H1 (cell line): Measurements from ENCODE around the gene ASPRV1.

ENCODE experiments used
- CEBPB ChIP-seq: IDR thresholded peaks from 2 replicates; pipeline ENCODE4 v1.6.1; 2012; ENCODE audit warnings: low read depth, low read length
- CHD1 ChIP-seq: IDR thresholded peaks from 2 replicates; pipeline ENCODE4 v1.6.1; 2012; ENCODE audit warnings: low read depth, low read length, improper control_type of control experiment
- CREB1 ChIP-seq: IDR thresholded peaks from 2 replicates; pipeline ENCODE4 v1.6.1; 2012; ENCODE audit warnings: inconsistent platforms
- EZH2 ChIP-seq: fragments of 200-600 bp; sonication (generic); IDR thresholded peaks from 2 replicates; pipeline ENCODE4 v1.7.1; 2012; ENCODE audit warnings: low read depth, mild to moderate bottlenecking, moderate library complexity, low read length, inconsistent platforms; ENCODE audit not compliant: severe bottlenecking
- GABPA ChIP-seq: IDR thresholded peaks from 2 replicates; pipeline ENCODE4 v1.6.1; 2011; ENCODE audit warnings: mild to moderate bottlenecking, low read length, moderate library complexity, borderline replicate concordance; ENCODE audit not compliant: insufficient read depth
- POLR2A ChIP-seq, 2 experiments: IDR thresholded peaks; 1 replicate in 1 of 2; 2 replicates in 1 of 2; pipeline ENCODE4 v1.6.1; 2011; ENCODE audit warnings: low read depth in 2 of 2, low read length in 2 of 2, mild to moderate bottlenecking in 2 of 2; ENCODE audit errors: control extremely low read depth in 1 of 2
- POLR2AphosphoS5 ChIP-seq: IDR thresholded peaks from 2 replicates; pipeline ENCODE4 v1.6.1; 2011; ENCODE audit warnings: low read depth, low read length
- SIN3A ChIP-seq, 2 experiments: IDR thresholded peaks in 1 of 2; conservative IDR thresholded peaks in 1 of 2; 2 replicates each; pipeline ENCODE4 v1.6.1; 2011 to 2012; ENCODE audit warnings: low read length in 2 of 2, improper control_type of control experiment in 1 of 2, low read depth in 1 of 2, mild to moderate bottlenecking in 1 of 2
- SP2 ChIP-seq: IDR thresholded peaks from 2 replicates; pipeline ENCODE4 v1.6.1; 2012; ENCODE audit warnings: mild to moderate bottlenecking, low read length, inconsistent platforms
- TAF1 ChIP-seq: IDR thresholded peaks from 2 replicates; pipeline ENCODE4 v1.6.1; 2011; ENCODE audit warnings: mild to moderate bottlenecking, low read depth, low read length
- TF ChIP-seq, protein P1 (sequence below), 3 experiments: IDR thresholded peaks; 1 replicate in 2 of 3; 2 replicates in 1 of 3; pipeline versions ENCODE4 v1.5.1 to v1.6.1; 2011; ENCODE audit warnings: low read length in 3 of 3, mild to moderate bottlenecking in 3 of 3, inconsistent platforms in 2 of 3, low read depth in 1 of 3, moderate library complexity in 1 of 3; ENCODE audit not compliant: insufficient read depth in 1 of 3; ENCODE audit errors: control extremely low read depth in 1 of 3

DNA sequence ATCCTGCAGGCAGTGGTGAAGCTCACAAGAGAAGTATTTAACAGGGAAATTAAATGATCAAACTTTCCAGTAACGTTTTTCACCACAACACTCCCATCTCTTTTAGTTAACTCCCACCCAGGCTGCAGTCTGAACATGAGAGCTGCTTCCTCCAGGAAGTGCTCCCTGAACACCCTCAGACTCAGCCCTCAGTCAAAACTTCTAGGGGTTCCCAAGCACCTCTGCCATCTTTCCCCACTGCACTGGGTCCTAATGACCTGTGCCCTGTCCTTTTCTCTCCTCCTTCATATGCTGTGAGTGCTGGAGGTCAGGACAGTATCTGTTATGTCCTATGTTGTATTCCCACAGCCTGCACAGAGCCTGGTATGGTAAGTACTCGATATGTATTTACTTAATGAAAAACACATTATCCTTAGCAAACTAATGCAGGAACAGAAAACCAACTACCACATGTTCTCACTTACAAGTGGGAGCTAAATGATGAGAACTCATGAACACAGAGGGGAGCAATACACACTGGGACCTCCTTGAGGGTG is 49.2 kb upstream of the ASPRV1 start:
- TF ChIP-seq SP2, result no peak
- no peak for TF ChIP-seq SIN3A (conservative IDR thresholded peaks at IDR 0.05 in 1 of 2, IDR thresholded peaks at IDR 0.05 in 1 of 2; ENCODE audit: low read depth in 1 of 2, low read length in 2 of 2)
- TF ChIP-seq, protein P1, sequence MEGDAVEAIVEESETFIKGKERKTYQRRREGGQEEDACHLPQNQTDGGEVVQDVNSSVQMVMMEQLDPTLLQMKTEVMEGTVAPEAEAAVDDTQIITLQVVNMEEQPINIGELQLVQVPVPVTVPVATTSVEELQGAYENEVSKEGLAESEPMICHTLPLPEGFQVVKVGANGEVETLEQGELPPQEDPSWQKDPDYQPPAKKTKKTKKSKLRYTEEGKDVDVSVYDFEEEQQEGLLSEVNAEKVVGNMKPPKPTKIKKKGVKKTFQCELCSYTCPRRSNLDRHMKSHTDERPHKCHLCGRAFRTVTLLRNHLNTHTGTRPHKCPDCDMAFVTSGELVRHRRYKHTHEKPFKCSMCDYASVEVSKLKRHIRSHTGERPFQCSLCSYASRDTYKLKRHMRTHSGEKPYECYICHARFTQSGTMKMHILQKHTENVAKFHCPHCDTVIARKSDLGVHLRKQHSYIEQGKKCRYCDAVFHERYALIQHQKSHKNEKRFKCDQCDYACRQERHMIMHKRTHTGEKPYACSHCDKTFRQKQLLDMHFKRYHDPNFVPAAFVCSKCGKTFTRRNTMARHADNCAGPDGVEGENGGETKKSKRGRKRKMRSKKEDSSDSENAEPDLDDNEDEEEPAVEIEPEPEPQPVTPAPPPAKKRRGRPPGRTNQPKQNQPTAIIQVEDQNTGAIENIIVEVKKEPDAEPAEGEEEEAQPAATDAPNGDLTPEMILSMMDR (IDR thresholded peaks at IDR 0.05; ENCODE audit: control extremely low read depth in 1 of 3, insufficient read depth in 1 of 3, low read depth in 1 of 3, low read length in 3 of 3), result no peak
- TF ChIP-seq POLR2A (IDR thresholded peaks at IDR 0.05; ENCODE audit: control extremely low read depth in 1 of 2, low read depth in 2 of 2, low read length in 2 of 2), result no peak
- no peak for TF ChIP-seq CHD1
- no peak for TF ChIP-seq EZH2
- TF ChIP-seq TAF1, result no peak
- no peak for TF ChIP-seq GABPA
- no peak for TF ChIP-seq CEBPB
- no peak for TF ChIP-seq CREB1
- no peak for TF ChIP-seq POLR2AphosphoS5
